ENCODE measurements around the gene MRPS2. TPM values are rescaled to one million over a fixed set of nuclear protein-coding genes. Genes with fewer than 3 reads are reported as not detected.
"Not testable (repeated sequence)": the region's sequence is repeated elsewhere in the genome, so short reads cannot be mapped to it uniquely, and the experiment has no call there.

The MRPS2 gene
- 84.4 and 93.4 TPM in 2 replicates for total RNA-seq (2021)
- Bru-seq, nascent RNA, result percentile 72 among the genes with signal in this experiment
- BruChase-seq, experiment 1, labeled RNA remaining after a 2-hour chase, result percentile 87 among the genes with signal in this experiment
- BruChase-seq, experiment 2, labeled RNA remaining after a 6-hour chase, result percentile 97 among the genes with signal in this experiment
- long read RNA-seq, transcript MRPS2-201 (4 exons, 1,510 nt), result major isoform, 168 of 200 reads
- long read RNA-seq, partial matches to known transcripts, result 1 of 200 reads
- long read RNA-seq, other reads (novel, unspliced or antisense), result 27 of 200 reads

DNA sequence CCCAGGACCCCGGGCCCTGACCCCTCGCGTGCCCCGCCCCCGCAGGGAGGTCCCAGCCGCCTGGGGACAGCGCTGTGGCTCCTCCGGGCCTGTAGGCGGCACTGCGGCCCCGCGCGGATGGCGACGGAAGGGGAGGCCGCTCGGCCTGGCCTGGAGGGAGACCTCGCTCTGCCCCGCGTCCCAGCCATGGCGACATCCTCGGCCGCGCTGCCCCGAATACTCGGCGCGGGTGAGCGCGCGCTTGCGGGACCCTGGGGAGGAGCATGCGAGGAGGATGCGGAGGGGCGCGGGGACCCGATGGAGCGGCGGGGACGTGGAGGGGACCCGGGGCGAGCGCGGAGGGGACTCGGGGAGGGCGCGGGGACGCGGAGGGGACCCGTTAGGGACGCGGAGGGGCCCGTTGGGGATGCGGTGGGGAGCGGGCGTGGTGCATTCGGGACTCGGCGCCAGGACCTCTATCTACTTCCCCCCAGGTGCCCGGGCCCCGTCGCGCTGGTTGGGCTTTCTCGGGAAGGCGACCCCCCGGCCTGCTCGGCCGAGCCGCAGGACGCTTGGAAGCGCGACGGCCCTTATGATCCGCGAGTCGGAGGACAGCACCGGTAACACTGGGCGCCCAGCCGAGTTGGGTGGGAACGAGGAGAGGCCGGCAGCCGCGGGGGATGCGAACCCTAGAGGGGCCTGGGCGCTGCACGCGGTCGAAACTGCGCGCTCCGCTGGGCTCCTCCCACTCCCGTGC, at the start of gene MRPS2:
TSS of gene MRPS2 (plus strand) at position 158 of the 736 bp plus-strand sequence. CDS start at position 187, 29 bp downstream.
- no TSS peak for BruUV-seq (replicated peaks)
- TF ChIP-seq, protein P1, sequence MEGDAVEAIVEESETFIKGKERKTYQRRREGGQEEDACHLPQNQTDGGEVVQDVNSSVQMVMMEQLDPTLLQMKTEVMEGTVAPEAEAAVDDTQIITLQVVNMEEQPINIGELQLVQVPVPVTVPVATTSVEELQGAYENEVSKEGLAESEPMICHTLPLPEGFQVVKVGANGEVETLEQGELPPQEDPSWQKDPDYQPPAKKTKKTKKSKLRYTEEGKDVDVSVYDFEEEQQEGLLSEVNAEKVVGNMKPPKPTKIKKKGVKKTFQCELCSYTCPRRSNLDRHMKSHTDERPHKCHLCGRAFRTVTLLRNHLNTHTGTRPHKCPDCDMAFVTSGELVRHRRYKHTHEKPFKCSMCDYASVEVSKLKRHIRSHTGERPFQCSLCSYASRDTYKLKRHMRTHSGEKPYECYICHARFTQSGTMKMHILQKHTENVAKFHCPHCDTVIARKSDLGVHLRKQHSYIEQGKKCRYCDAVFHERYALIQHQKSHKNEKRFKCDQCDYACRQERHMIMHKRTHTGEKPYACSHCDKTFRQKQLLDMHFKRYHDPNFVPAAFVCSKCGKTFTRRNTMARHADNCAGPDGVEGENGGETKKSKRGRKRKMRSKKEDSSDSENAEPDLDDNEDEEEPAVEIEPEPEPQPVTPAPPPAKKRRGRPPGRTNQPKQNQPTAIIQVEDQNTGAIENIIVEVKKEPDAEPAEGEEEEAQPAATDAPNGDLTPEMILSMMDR (conservative IDR thresholded peaks at IDR 0.05), result peak; percentile 75
- no peak for TF ChIP-seq EZH2 (IDR thresholded peaks at IDR 0.05; ENCODE audit: low read depth)

DNA sequence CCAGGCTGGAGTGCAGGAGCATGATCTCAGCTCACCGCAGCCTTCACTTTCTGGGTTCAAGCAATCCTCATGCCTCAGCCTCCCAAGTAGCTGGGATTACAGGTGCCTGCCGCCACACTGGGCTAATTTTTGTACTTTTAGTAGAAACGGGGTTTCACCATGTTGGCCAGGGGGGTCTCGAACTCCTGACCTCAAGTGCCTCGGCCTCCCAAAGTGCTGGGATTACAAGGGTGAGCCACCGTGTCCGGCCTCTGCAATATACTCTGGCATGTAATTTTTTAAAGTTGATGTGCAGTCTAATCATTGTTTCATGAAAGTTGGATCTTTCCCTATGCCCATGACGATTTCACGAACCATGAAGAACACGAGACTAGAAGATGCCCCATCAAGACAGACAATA, 49.5 kb upstream of the MRPS2 start:
- CTCF ChIA-PET, result no interaction called here
- no peak overlapping the region for H3K4me3 ChIP-seq
- POLR2A ChIA-PET (ENCODE audit: unreplicated experiment), result no interaction called here

More for the DNA sequence above, at the start of gene MRPS2:
- intact Hi-C loops (cut with micrococcal nuclease; ENCODE audit: unreplicated experiment), result no loop called here
- peak; percentile 76 to 95 for DNase-seq
- Histone ChIP-seq H3K4me3 (peak within 1 kb of the TSS; percentile 63), H4K20me1 (ENCODE audit: insufficient read depth) (peaks cover 30% of the 10 kb centered on the region), H3K27ac (peak within 1 kb of the TSS; percentile 59), H3K79me2 (ENCODE audit: low read depth) (peaks cover 23% of the 10 kb centered on the region), H3K9me2 (ENCODE audit: insufficient read depth) (no peaks in the 10 kb centered on the region), H3K9me3 (ENCODE audit: insufficient read depth, low read depth) (no peaks in the 10 kb centered on the region), H3K27me3 (ENCODE audit: insufficient read depth, low read depth) (no peaks in the 10 kb centered on the region), H3K4me2 (peak within 1 kb of the TSS; percentile 91), H3K36me3 (ENCODE audit: low read depth) (no peaks in the 10 kb centered on the region), H3K4me1 (replicated peaks; ENCODE audit: insufficient read depth) (peaks cover 9% of the 10 kb centered on the region; the same call in 1 of the 2 replicates), H3F3A (ENCODE audit: insufficient read depth, low read depth) (no peaks in the 10 kb centered on the region; the same call in 1 of the 2 replicates), H2AFZ (peak within 1 kb of the TSS; percentile 90)
- CTCF ChIA-PET, result no interaction called here
- POLR2A ChIA-PET (ENCODE audit: unreplicated experiment), result interaction anchor here (0.6 kb wide), 1 partner anchor 1991 kb away, joined by 10 read pairs; no protein-coding TSS in a partner anchor

DNA sequence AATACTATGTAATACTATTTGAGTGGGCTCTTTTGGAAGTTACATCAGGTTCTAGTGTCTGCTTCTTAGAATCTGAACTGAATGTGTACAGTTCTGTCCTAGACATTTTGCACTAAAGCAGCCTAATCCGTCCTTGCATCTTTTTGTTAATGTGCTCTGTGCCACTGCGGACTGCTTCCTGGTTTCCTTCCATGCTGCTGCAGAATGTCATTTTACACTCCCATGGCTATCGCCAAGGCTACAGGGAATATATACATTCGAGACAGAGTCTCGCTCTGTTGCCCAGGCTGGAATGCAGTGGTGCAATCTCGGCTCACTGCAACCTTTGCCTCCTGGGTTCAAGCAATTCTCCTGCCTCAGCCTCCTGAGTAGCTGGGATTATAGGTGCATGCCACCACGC, 48.6 kb upstream of the MRPS2 start:
- H3K79me2 ChIP-seq (ENCODE audit: low read depth); CTCF ChIA-PET: not testable (repeated sequence)

More for the DNA sequence above, 49.5 kb upstream of the MRPS2 start:
- Histone ChIP-seq H3K4me2 (no peak overlapping the region), H3K27me3 (ENCODE audit: insufficient read depth, low read depth) (no peaks in the 10 kb centered on the region), H3K9me3 (ENCODE audit: insufficient read depth, low read depth) (no peaks in the 10 kb centered on the region), H3K9me2 (ENCODE audit: insufficient read depth) (no peaks in the 10 kb centered on the region), H3K36me3 (ENCODE audit: low read depth) (no peaks in the 10 kb centered on the region), H3K27ac (no peak overlapping the region), H3F3A (ENCODE audit: insufficient read depth, low read depth) (no peaks in the 10 kb centered on the region; the same call in 1 of the 2 replicates), H4K20me1 (ENCODE audit: insufficient read depth) (no peaks in the 10 kb centered on the region), H2AFZ (no peak overlapping the region), H3K79me2 (ENCODE audit: low read depth) (no peaks in the 10 kb centered on the region), H3K4me1 (replicated peaks; ENCODE audit: insufficient read depth) (peaks cover 9% of the 10 kb centered on the region)
- intact Hi-C loops (cut with micrococcal nuclease; ENCODE audit: unreplicated experiment), result no loop called here
- no peak for DNase-seq
- no TSS peak for BruUV-seq (replicated peaks)
- no peak for TF ChIP-seq EZH2 (IDR thresholded peaks at IDR 0.05; ENCODE audit: low read depth)
- TF ChIP-seq, protein P1 (conservative IDR thresholded peaks at IDR 0.05), result no peak

More for the DNA sequence above, 48.6 kb upstream of the MRPS2 start:
- H3K4me1 ChIP-seq (replicated peaks; ENCODE audit: insufficient read depth); intact Hi-C loops (cut with micrococcal nuclease; ENCODE audit: unreplicated experiment); H3F3A ChIP-seq (ENCODE audit: insufficient read depth, low read depth); H3K4me2 ChIP-seq; H3K9me2 ChIP-seq (ENCODE audit: insufficient read depth); H3K36me3 ChIP-seq (ENCODE audit: low read depth); H3K9me3 ChIP-seq (ENCODE audit: insufficient read depth, low read depth); H4K20me1 ChIP-seq (ENCODE audit: insufficient read depth); H3K4me3 ChIP-seq; H2AFZ ChIP-seq; H3K27me3 ChIP-seq (ENCODE audit: insufficient read depth, low read depth); DNase-seq; H3K27ac ChIP-seq; BruUV-seq (replicated peaks); POLR2A ChIA-PET (ENCODE audit: unreplicated experiment): not testable (repeated sequence)
